Kidney glomerular epithelial cell (primary cell): ENCODE measurements around the gene COTL1.

ENCODE experiments used
- DNase-seq: peaks from one replicate; lab custom pipeline; 2025; lab: John Stamatoyannopoulos, UW

The COTL1 gene

GRCh38 chr16:84596161-84596560 lies 21.7 kb downstream of the COTL1 start:
- no peak for DNase-seq

GRCh38 chr16:84595052-84595481 lies 22.8 kb downstream of the COTL1 start:
- DNase-seq: no peak

GRCh38 chr16:84594725-84595038 lies 23.2 kb downstream of the COTL1 start:
- DNase-seq: no peak

- DNase-seq: no peak
Measured at GRCh38 chr16:84593825-84594724, 23.8 kb downstream of the COTL1 start.

GRCh38 chr16:84592718-84593117 lies 25.2 kb downstream of the COTL1 start:
- no peak for DNase-seq

GRCh38 chr16:84589975-84590719 lies 27.7 kb downstream of the COTL1 start:
- DNase-seq: no peak

- DNase-seq: no peak
Measured at GRCh38 chr16:84588991-84589390, 28.9 kb downstream of the COTL1 start.

DNA sequence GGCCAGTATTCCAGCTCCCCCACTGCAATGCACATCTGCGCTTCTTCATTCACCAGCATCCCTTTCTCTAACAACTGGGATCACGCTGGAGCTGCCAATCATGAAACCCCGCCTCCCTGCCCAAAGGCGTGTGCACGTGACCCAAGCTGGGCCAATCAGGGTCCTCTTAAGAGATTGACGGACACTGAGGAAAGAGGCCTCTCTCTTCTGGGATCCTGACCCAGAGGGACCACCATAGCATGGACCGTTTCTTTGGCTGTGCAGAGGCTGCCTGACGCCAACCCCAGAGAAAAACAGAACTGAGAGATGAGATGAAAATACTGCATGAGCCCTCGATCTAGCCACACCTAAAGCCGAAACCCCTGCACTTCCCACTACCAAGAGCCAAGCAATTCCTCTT lies 32.0 kb downstream of the COTL1 start:
- no peak for DNase-seq

GRCh38 chr16:84585467-84585866 lies 32.4 kb downstream of the COTL1 start:
- DNase-seq: no peak

DNA sequence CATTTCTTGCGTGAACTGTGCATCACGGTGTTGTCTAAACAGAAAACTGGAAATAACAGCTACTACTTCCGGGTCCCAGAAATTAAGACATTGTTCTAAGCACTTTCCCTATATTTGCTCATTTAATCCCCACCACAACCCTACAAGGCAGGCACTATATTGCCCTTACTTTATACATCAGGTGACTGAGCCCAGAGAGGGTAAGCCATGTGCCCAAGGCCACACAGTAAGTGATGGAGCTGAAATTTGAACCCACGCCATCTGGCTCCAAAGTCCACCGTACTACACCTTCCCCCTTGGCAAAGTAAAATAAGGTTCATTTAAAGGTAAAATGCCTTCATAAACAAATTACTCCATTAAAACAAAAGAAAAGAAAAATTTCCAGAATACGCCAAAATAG lies 33.2 kb downstream of the COTL1 start:
- no peak for DNase-seq

DNA sequence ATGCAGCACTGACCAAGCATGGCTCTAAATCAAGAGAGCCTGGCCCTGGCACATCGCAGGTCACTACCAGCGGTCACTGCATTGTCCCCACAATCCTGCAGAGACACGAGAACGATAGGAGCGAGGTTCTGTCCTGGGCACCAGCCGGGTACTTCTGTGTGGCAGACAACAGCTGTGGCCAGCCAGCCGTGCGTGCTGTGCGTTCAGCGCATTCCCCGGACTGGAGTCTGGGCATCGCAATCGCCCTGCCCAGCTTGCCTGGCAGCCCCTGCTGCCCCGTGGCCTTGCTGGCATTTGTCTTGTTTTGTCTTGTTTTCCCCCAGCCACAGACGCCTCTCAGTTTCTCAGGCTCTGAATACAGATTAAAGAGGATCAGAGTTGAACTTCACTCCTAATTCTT lies 33.9 kb downstream of the COTL1 start:
- DNase-seq: no peak

DNA sequence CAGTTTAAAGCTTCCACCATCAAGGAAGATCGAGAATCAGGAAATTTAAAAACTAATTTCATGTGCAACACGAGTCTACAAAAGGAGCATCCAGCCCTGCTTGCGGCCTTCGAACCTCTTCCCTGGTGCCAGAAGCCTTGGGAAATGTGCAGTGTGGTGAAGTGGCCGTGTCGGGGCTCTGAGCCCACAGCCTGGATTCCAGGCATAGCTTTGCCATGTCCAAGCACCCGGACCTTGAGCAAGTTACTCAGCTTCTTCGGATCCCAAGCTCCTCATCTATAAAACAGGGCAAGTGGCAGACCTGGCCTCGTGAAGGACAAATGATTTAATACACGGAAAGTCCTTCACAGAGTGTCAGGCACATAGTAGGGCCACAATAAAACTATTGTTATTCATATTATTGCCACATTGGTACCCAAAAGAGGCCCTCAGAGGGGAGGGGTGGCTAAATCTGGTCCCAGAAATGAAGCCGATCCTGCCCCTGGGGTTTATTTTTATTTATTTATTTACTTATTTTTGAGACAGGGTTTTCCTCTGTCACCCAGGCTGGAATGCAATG lies 34.8 kb downstream of the COTL1 start:
- peak; percentile 32 for DNase-seq

- no peak for DNase-seq
Measured at GRCh38 chr16:84581158-84581557, 36.7 kb downstream of the COTL1 start.

- no peak for DNase-seq
Measured at GRCh38 chr16:84579936-84580335, 37.9 kb downstream of the COTL1 start.

DNA sequence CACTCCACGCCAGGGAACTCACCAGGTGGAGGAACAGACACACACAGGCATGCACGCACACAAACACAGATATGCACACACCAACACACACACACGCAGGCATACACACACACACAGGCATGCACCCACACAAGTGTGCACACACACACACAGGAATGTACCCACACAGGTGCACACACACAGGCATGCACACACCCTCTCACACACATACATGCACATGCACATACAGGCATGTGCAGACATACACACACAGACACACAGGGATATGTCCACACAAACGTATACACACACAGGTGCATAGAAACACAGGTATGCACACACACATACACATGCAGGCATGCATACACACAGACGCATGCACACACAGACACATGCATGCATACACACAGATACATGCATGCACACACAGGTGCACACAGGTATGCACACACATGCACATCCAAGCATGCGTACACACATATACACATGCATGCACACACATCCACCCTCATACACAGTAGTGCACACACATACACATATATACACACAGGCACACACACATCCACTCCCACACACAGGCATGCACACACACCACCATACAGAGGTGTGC lies 39.2 kb downstream of the COTL1 start:
- no peak for DNase-seq

DNA sequence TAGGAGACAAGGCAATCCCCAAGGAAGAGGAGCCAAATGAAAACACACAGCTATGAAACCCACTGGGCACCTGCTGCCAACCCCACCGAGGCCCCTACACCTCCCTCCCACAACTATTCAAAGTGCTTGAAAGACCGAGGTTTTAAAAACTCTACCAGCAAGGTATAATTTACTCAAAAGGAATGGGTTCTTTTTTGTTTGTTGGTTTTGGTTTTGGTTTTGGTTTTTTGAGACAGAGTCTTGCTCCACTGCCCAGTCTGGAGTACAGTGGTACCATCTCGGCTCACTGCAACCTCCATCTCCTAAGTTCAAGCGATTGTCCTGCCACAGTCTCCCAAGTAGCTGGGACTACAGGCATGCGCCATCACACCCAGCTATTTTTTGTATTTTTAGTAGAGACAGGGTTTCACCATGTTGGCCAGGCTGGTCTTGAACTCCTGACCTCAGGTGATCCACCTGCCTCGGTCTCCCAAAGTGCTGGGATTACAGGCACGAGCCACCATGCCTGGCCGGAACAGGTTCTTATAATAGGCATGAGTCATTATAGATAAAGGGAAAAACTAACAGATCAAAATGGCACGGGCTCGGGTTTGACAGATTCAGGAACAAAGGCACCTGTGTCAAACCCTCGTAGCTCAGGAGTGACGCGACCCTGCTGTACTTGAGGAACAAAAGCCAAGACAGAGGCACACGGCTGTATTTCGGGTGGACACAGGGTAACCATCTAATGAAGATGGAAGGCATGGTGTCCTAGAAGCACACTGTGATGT lies 40.7 kb downstream of the COTL1 start:
- DNase-seq: no peak

- DNase-seq: no peak
Measured at GRCh38 chr16:84575914-84576313, 42.0 kb downstream of the COTL1 start.

DNA sequence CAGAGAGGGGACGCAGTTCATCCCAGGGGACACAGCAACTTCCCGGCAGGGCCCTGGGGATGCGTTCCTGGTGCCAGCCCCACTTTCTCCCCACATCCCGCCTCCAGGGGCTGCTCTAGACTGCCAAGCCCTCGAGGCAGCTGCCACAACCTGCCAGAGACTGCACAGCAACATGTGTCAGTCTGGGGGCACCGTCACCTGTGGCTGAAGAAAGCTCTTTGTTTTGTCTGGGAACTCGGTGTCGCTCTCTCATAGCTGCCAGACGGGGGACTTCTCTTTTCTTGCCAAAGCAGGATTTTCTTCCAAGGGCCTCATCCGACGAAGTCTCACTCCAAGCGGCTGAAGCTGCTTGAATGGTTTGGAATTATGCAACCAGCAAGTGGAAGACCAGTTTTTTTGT lies 43.7 kb downstream of the COTL1 start:
- no peak for DNase-seq

GRCh38 chr16:84572096-84572495 lies 45.8 kb downstream of the COTL1 start:
- no peak for DNase-seq

- no peak for DNase-seq
Measured at GRCh38 chr16:84571506-84571905, 46.4 kb downstream of the COTL1 start.

DNA sequence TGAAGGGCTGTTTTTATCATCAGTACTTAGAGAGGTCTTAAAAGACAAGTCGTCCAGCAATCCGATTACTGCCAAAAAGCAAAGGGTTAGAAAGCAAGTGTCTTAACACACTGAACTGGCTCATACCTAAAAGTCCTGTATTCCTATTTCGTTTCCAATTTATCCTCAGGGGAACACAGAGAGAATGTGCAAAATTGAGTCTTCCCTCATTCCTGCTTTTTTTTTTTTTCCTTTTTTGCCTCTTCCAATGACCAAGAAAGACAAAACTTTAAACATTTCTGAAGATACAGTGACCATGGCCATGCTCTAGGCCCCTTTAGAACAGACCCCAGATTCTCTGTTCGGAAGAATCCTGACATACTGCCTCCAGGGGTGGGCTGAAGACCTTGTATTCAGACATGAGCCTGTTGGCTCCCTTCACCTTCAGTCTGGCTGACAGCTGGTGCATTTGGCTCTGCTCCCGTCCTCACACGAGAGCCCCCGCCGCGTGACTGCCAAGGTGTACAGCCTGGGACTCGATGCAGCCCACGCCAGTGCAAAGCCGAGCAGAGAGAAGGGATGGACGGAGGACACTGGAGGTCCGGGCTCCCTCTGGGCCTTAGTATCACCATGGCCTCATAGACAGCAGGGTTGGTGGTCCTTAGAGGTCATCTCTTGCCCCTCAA lies 47.0 kb downstream of the COTL1 start:
- DNase-seq: no peak
